WTC11 (cell line): ENCODE measurements around the gene VANGL2.

Experiments
- JUN ChIP-seq: sonication (generic); formaldehyde crosslinking; IDR thresholded peaks from 2 replicates; pipeline ENCODE4 v1.8.0; 2023; ENCODE audit warnings: mild to moderate bottlenecking, missing genetic modification reagents
- NFE2L1 ChIP-seq: sonication (generic); formaldehyde crosslinking; IDR thresholded peaks from 2 replicates; pipeline ENCODE4 v1.8.1; 2023; ENCODE audit warnings: missing genetic modification reagents
- NFYB ChIP-seq: sonication (generic); formaldehyde crosslinking; conservative IDR thresholded peaks from 2 replicates; pipeline ENCODE4 v1.8.0; 2022; ENCODE audit warnings: low read depth, missing genetic modification reagents
- PRRX2 ChIP-seq: fragments of 250-450 bp; sonication (Bioruptor Pico); IDR thresholded peaks from 2 replicates; pipeline ENCODE4 v1.8.0; 2021; ENCODE audit warnings: mild to moderate bottlenecking
- RELA ChIP-seq: sonication (generic); formaldehyde crosslinking; IDR thresholded peaks from 2 replicates; pipeline ENCODE4 v1.8.1; 2022; ENCODE audit warnings: missing genetic modification reagents, mild to moderate bottlenecking, borderline replicate concordance
- SP1 ChIP-seq: sonication (generic); formaldehyde crosslinking; conservative IDR thresholded peaks from 2 replicates; pipeline ENCODE4 v1.8.1; 2022; ENCODE audit warnings: missing genetic modification reagents
- TCF7 ChIP-seq: sonication (generic); formaldehyde crosslinking; IDR thresholded peaks from 2 replicates; pipeline ENCODE4 v1.8.0; 2022; ENCODE audit warnings: mild to moderate bottlenecking, low read depth, missing genetic modification reagents, moderate library complexity
- TEAD1 ChIP-seq: sonication (generic); formaldehyde crosslinking; IDR thresholded peaks from 2 replicates; pipeline ENCODE4 v1.8.0; 2022; ENCODE audit warnings: mild to moderate bottlenecking, missing genetic modification reagents
- TEAD4 ChIP-seq: sonication (generic); formaldehyde crosslinking; IDR thresholded peaks from 2 replicates; pipeline ENCODE4 v1.8.0; 2022; ENCODE audit warnings: mild to moderate bottlenecking, missing genetic modification reagents
- ZBTB21 ChIP-seq: sonication (generic); formaldehyde crosslinking; IDR thresholded peaks from 2 replicates; pipeline ENCODE4 v1.8.1; 2023; ENCODE audit warnings: mild to moderate bottlenecking, missing genetic modification reagents, borderline replicate concordance
- TF ChIP-seq, protein P1 (sequence below): fragments of 200-600 bp; IDR thresholded peaks from 2 replicates; pipeline ENCODE4 v1.8.0; 2022; ENCODE audit warnings: antibody characterized with exemption
- TF ChIP-seq, protein P2 (sequence below): sonication (generic); formaldehyde crosslinking; IDR thresholded peaks from 2 replicates; pipeline ENCODE4 v1.8.0; 2022; ENCODE audit warnings: missing genetic modification reagents
- TF ChIP-seq, protein P3 (sequence below): sonication (generic); formaldehyde crosslinking; IDR thresholded peaks from 2 replicates; pipeline ENCODE4 v1.8.0; 2022; ENCODE audit warnings: mild to moderate bottlenecking, missing genetic modification reagents
- TF ChIP-seq, protein P4 (sequence below): sonication (generic); formaldehyde crosslinking; IDR thresholded peaks from 2 replicates; pipeline ENCODE4 v1.8.0; 2022; ENCODE audit warnings: mild to moderate bottlenecking, missing genetic modification reagents

DNA sequence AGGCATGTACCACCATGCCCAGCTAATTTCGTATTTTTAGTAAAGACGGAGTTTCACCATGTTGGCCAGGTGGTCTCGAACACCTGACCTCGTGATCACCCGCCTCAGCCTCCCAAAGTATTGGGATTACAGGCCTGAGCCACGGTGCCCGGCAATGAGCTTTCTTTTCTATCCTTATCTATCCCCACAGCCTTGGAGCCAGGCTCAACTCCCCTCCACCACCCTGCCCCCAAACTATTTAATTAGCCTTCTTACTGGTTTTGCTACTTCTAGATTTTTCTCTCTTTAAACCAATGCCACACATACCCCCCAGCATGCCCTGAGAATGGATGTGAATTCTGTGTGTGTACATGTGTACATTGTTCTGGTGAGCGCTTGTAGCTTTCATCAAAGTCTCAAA, 5.7 kb upstream of the VANGL2 start:
- TF ChIP-seq, protein P1, sequence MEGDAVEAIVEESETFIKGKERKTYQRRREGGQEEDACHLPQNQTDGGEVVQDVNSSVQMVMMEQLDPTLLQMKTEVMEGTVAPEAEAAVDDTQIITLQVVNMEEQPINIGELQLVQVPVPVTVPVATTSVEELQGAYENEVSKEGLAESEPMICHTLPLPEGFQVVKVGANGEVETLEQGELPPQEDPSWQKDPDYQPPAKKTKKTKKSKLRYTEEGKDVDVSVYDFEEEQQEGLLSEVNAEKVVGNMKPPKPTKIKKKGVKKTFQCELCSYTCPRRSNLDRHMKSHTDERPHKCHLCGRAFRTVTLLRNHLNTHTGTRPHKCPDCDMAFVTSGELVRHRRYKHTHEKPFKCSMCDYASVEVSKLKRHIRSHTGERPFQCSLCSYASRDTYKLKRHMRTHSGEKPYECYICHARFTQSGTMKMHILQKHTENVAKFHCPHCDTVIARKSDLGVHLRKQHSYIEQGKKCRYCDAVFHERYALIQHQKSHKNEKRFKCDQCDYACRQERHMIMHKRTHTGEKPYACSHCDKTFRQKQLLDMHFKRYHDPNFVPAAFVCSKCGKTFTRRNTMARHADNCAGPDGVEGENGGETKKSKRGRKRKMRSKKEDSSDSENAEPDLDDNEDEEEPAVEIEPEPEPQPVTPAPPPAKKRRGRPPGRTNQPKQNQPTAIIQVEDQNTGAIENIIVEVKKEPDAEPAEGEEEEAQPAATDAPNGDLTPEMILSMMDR = no peak
- TF ChIP-seq TEAD1 (no peak), JUN (no peak), SP1 (CRISPR knock-in tag) (no peak), PRRX2 (CRISPR knock-in tag) (no peak), RELA (no peak), TCF7 (CRISPR knock-in tag) (no peak), NFYB (CRISPR knock-in tag) (no peak), TEAD4 (CRISPR knock-in tag) (no peak), ZBTB21 (CRISPR knock-in tag) (no peak), NFE2L1 (CRISPR knock-in tag) (no peak)
- TF ChIP-seq, protein P2, sequence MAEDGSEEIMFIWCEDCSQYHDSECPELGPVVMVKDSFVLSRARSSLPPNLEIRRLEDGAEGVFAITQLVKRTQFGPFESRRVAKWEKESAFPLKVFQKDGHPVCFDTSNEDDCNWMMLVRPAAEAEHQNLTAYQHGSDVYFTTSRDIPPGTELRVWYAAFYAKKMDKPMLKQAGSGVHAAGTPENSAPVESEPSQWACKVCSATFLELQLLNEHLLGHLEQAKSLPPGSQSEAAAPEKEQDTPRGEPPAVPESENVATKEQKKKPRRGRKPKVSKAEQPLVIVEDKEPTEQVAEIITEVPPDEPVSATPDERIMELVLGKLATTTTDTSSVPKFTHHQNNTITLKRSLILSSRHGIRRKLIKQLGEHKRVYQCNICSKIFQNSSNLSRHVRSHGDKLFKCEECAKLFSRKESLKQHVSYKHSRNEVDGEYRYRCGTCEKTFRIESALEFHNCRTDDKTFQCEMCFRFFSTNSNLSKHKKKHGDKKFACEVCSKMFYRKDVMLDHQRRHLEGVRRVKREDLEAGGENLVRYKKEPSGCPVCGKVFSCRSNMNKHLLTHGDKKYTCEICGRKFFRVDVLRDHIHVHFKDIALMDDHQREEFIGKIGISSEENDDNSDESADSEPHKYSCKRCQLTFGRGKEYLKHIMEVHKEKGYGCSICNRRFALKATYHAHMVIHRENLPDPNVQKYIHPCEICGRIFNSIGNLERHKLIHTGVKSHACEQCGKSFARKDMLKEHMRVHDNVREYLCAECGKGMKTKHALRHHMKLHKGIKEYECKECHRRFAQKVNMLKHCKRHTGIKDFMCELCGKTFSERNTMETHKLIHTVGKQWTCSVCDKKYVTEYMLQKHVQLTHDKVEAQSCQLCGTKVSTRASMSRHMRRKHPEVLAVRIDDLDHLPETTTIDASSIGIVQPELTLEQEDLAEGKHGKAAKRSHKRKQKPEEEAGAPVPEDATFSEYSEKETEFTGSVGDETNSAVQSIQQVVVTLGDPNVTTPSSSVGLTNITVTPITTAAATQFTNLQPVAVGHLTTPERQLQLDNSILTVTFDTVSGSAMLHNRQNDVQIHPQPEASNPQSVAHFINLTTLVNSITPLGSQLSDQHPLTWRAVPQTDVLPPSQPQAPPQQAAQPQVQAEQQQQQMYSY = no peak
- TF ChIP-seq, protein P3, sequence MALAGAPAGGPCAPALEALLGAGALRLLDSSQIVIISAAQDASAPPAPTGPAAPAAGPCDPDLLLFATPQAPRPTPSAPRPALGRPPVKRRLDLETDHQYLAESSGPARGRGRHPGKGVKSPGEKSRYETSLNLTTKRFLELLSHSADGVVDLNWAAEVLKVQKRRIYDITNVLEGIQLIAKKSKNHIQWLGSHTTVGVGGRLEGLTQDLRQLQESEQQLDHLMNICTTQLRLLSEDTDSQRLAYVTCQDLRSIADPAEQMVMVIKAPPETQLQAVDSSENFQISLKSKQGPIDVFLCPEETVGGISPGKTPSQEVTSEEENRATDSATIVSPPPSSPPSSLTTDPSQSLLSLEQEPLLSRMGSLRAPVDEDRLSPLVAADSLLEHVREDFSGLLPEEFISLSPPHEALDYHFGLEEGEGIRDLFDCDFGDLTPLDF (CRISPR knock-in tag) = no peak
- TF ChIP-seq, protein P4, sequence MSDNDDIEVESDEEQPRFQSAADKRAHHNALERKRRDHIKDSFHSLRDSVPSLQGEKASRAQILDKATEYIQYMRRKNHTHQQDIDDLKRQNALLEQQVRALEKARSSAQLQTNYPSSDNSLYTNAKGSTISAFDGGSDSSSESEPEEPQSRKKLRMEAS = no peak
